Panc1 (cell line): ENCODE results near the gene DCHS2. TPM values are rescaled to one million over a fixed set of nuclear protein-coding genes. Genes with fewer than 3 reads are reported as not detected.

Experiments used
- ATAC-seq: fragments of 200-7000 bp; cut with Tn5 transposase; 2 replicates; pipeline ENCODE4 v1.9.1; 2020; ENCODE audit warnings: mild to moderate bottlenecking, moderate library complexity
- BruUV-seq: library from RNA; stranded (reverse); fragments of 400-500 nt; replicated peaks from 2 replicates; lab custom pipeline; 2021; lab: Mats Ljungman, UMichigan
- CTCF ChIA-PET: fragments of 300-600 bp; sonication (Branson Sonifier 250); formaldehyde crosslinking; loops from one replicate; lab custom pipeline; 2022; ENCODE audit warnings: antibody characterized with exemption; lab: Charles Lee
- POLR2A ChIA-PET: fragments of 300-600 bp; sonication (Branson Sonifier 250); formaldehyde crosslinking; loops from one replicate; lab custom pipeline; 2022; ENCODE audit warnings: antibody characterized with exemption; lab: Charles Lee
- DNase-seq: peaks from one replicate; pipeline ENCODE4 v3.0.0-alpha.2; 2010; ENCODE audit warnings: low read depth, low spot score
- H3K27ac ChIP-seq: 2 replicates; pipeline ENCODE4 v1.5.1; 2011; ENCODE audit warnings: mild to moderate bottlenecking, low read length, inconsistent platforms
- H3K27me3 ChIP-seq: fragments of 200-500 bp; sonication (Bioruptor generic); 2 replicates; pipeline ENCODE4 v1.6.0; 2014; ENCODE audit warnings: low read length, inconsistent platforms; ENCODE audit not compliant: control insufficient read depth, insufficient read depth
- H3K36me3 ChIP-seq: fragments of 200-500 bp; sonication (Bioruptor generic); 2 replicates; pipeline ENCODE4 v1.5.1; 2014; ENCODE audit warnings: inconsistent platforms, mild to moderate bottlenecking, low read length, moderate library complexity; ENCODE audit not compliant: control insufficient read depth, insufficient read depth
- H3K4me1 ChIP-seq: 2 replicates; pipeline ENCODE4 v1.5.1; 2011; ENCODE audit warnings: inconsistent platforms, mild to moderate bottlenecking, low read length, moderate library complexity; ENCODE audit not compliant: control insufficient read depth, insufficient read depth
- H3K4me3 ChIP-seq, 2 experiments: 2 replicates each; pipeline ENCODE4 v1.5.1; 2011 to 2012; ENCODE audit warnings: low read depth in 2 of 2, low read length in 2 of 2, mild to moderate bottlenecking in 2 of 2, inconsistent platforms in 1 of 2, moderate library complexity in 1 of 2
- H3K9me3 ChIP-seq: fragments of 200-500 bp; sonication (Bioruptor generic); 2 replicates; pipeline ENCODE4 v1.5.1; 2014; ENCODE audit warnings: low read depth, mild to moderate bottlenecking, inconsistent platforms, low read length, moderate library complexity; ENCODE audit not compliant: control insufficient read depth, insufficient read depth
- CTCF ChIP-seq: fragments of 450-650 bp; IDR thresholded peaks from 2 replicates; pipeline ENCODE4 v1.5.1; 2017; ENCODE audit warnings: mild to moderate bottlenecking
- POLR2AphosphoS5 ChIP-seq: IDR thresholded peaks from 2 replicates; pipeline ENCODE4 v1.6.1; 2012; ENCODE audit warnings: mild to moderate bottlenecking, low read depth, low read length, moderate library complexity
- REST ChIP-seq, 2 experiments: IDR thresholded peaks; 2 replicates each; pipeline ENCODE4 v1.6.1; 2011 to 2012; ENCODE audit warnings: low read depth in 2 of 2, control low read depth in 1 of 2, low read length in 1 of 2, mild to moderate bottlenecking in 1 of 2, moderate library complexity in 1 of 2; ENCODE audit not compliant: insufficient read depth in 1 of 2
- SIN3A ChIP-seq: IDR thresholded peaks from 2 replicates; pipeline ENCODE4 v1.6.1; 2012; ENCODE audit warnings: low read depth, mild to moderate bottlenecking, low read length, moderate library complexity, borderline replicate concordance; ENCODE audit not compliant: insufficient read depth
- TCF7L2 ChIP-seq: IDR thresholded peaks from 2 replicates; pipeline ENCODE4 v1.6.1; 2011; ENCODE audit warnings: mild to moderate bottlenecking, low read depth, low read length, inconsistent platforms
- in situ Hi-C: cut with HindIII; loops from 2 replicates; pipeline ENCODE4 v1.10.0; 2016; ENCODE audit warnings: low sequenced_read_pairs, low pct_unique_long_range_greater_than_20kb
- intact Hi-C: fragments of 100-400 bp; cut with micrococcal nuclease; formaldehyde crosslinking; loops from one replicate; pipeline ENCODE4 v1.10.0; 2022; ENCODE audit not compliant: unreplicated experiment
- total RNA-seq: library from RNA; stranded (reverse); gene quantifications from one replicate; pipeline ENCODE4 v1.2.1, GENCODE V29; 2021; ENCODE audit not compliant: unreplicated experiment

DCHS2 gene
- total RNA-seq, 1 experiment from 2014 or later, result not detected

DNA sequence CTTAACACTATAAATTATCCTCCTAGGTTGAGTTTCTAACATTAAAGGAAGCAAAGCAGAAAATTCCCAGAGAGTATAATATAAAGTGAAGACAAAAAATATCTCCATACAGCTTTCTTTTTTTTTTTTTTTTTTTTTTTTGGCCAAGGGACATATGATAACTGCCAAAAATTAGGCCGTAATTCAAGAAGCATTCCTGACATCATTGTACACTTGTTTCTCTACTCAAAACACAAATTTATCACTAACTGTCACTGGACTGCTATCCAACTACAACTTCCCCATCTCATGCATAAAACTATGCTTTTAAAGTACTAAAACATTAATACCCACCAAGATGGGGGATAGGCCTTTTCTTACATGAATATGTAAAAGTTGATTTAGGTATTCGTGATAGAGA is 77.2 kb downstream of the DCHS2 start:
- intact Hi-C loops (no loop called here), in situ Hi-C loops (no loop called here)
- no peak overlapping the region for H3K27ac ChIP-seq
- ChIA-PET CTCF (interaction anchor here (0.5 to 0.7 kb wide), 2 partner anchors 27 kb away, joined by 4 to 5 read pairs; no protein-coding TSS in a partner anchor), POLR2A (interaction anchor here (0.8 kb wide), 1 partner anchor 628 kb away, joined by 3 read pairs; no protein-coding TSS in a partner anchor)
- no peaks in the 10 kb centered on the region for H3K9me3 ChIP-seq
- ATAC-seq (no peak), DNase-seq (no peak)
- no peaks in the 10 kb centered on the region for H3K27me3 ChIP-seq
- BruUV-seq, result no TSS peak
- no peaks in the 10 kb centered on the region for H3K4me1 ChIP-seq
- no peaks in the 10 kb centered on the region for H3K36me3 ChIP-seq
- TF ChIP-seq TCF7L2 (no peak), POLR2AphosphoS5 (no peak), CTCF (no peak), SIN3A (no peak), REST (IDR thresholded peaks at IDR 0.05; ENCODE audit: insufficient read depth in 1 of 2, low read depth in 2 of 2, low read length in 1 of 2) (no peak)
- no peak overlapping the region for H3K4me3 ChIP-seq

DNA sequence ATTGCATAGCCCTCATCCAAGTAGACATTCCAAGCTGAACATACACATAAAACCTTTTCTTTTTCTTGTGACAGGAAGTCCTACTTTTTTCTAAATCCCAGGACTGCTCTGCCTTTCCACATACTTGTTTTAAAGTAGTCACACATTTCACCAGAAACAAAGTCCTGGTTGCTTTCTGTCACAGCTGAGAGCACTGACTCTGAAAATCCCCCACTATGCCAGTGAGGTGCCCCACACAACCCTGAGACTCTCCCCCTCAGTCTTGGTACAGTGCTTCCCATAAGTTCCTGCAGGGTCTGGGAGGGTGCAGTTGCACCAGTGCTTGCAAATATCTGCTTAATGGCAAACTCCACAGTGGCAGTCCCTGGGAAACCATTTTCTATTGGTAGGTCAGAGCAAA is 84.2 kb downstream of the DCHS2 start:
- in situ Hi-C loops, result no loop called here
- no TSS peak for BruUV-seq
- ChIA-PET POLR2A (interaction anchor here (0.6 kb wide), 1 partner anchor 11 kb away, joined by 3 read pairs; no protein-coding TSS in a partner anchor), CTCF (no interaction called here)
- Histone ChIP-seq H3K9me3 (no peaks in the 10 kb centered on the region), H3K4me1 (no peaks in the 10 kb centered on the region), H3K36me3 (no peaks in the 10 kb centered on the region), H3K4me3 (no peak overlapping the region), H3K27me3 (no peaks in the 10 kb centered on the region), H3K27ac (no peak overlapping the region)
- ATAC-seq, result no peak
- intact Hi-C loops, result no loop called here
- TF ChIP-seq REST (IDR thresholded peaks at IDR 0.05; ENCODE audit: insufficient read depth in 1 of 2, low read depth in 2 of 2, low read length in 1 of 2) (no peak), CTCF (no peak), POLR2AphosphoS5 (no peak), TCF7L2 (no peak), SIN3A (no peak)
- DNase-seq, result no peak
